Panc1 (cell line): ENCODE measurements around the gene MPPED2. TPM values are rescaled to one million over a fixed set of nuclear protein-coding genes. Genes with fewer than 3 reads are reported as not detected.

ENCODE experiments used
- ATAC-seq: fragments of 200-7000 bp; cut with Tn5 transposase; 2 replicates; pipeline ENCODE4 v1.9.1; 2020; ENCODE audit warnings: mild to moderate bottlenecking, moderate library complexity
- BruUV-seq: library from RNA; stranded (reverse); fragments of 400-500 nt; replicated peaks from 2 replicates; lab custom pipeline; 2021; lab: Mats Ljungman, UMichigan
- CTCF ChIA-PET: fragments of 300-600 bp; sonication (Branson Sonifier 250); formaldehyde crosslinking; loops from one replicate; lab custom pipeline; 2022; ENCODE audit warnings: antibody characterized with exemption; lab: Charles Lee
- POLR2A ChIA-PET: fragments of 300-600 bp; sonication (Branson Sonifier 250); formaldehyde crosslinking; loops from one replicate; lab custom pipeline; 2022; ENCODE audit warnings: antibody characterized with exemption; lab: Charles Lee
- DNase-seq: peaks from one replicate; pipeline ENCODE4 v3.0.0-alpha.2; 2010; ENCODE audit warnings: low read depth, low spot score
- H3K27ac ChIP-seq: 2 replicates; pipeline ENCODE4 v1.5.1; 2011; ENCODE audit warnings: mild to moderate bottlenecking, low read length, inconsistent platforms
- H3K27me3 ChIP-seq: fragments of 200-500 bp; sonication (Bioruptor generic); 2 replicates; pipeline ENCODE4 v1.6.0; 2014; ENCODE audit warnings: low read length, inconsistent platforms; ENCODE audit not compliant: control insufficient read depth, insufficient read depth
- H3K36me3 ChIP-seq: fragments of 200-500 bp; sonication (Bioruptor generic); 2 replicates; pipeline ENCODE4 v1.5.1; 2014; ENCODE audit warnings: inconsistent platforms, mild to moderate bottlenecking, low read length, moderate library complexity; ENCODE audit not compliant: control insufficient read depth, insufficient read depth
- H3K4me1 ChIP-seq: 2 replicates; pipeline ENCODE4 v1.5.1; 2011; ENCODE audit warnings: inconsistent platforms, mild to moderate bottlenecking, low read length, moderate library complexity; ENCODE audit not compliant: control insufficient read depth, insufficient read depth
- H3K4me3 ChIP-seq, 2 experiments: 2 replicates each; pipeline ENCODE4 v1.5.1; 2011 to 2012; ENCODE audit warnings: low read depth in 2 of 2, low read length in 2 of 2, mild to moderate bottlenecking in 2 of 2, inconsistent platforms in 1 of 2, moderate library complexity in 1 of 2
- H3K9me3 ChIP-seq: fragments of 200-500 bp; sonication (Bioruptor generic); 2 replicates; pipeline ENCODE4 v1.5.1; 2014; ENCODE audit warnings: low read depth, mild to moderate bottlenecking, inconsistent platforms, low read length, moderate library complexity; ENCODE audit not compliant: control insufficient read depth, insufficient read depth
- POLR2AphosphoS5 ChIP-seq: IDR thresholded peaks from 2 replicates; pipeline ENCODE4 v1.6.1; 2012; ENCODE audit warnings: mild to moderate bottlenecking, low read depth, low read length, moderate library complexity
- SIN3A ChIP-seq: IDR thresholded peaks from 2 replicates; pipeline ENCODE4 v1.6.1; 2012; ENCODE audit warnings: low read depth, mild to moderate bottlenecking, low read length, moderate library complexity, borderline replicate concordance; ENCODE audit not compliant: insufficient read depth
- TCF7L2 ChIP-seq: IDR thresholded peaks from 2 replicates; pipeline ENCODE4 v1.6.1; 2011; ENCODE audit warnings: mild to moderate bottlenecking, low read depth, low read length, inconsistent platforms
- in situ Hi-C: cut with HindIII; loops from 2 replicates; pipeline ENCODE4 v1.10.0; 2016; ENCODE audit warnings: low sequenced_read_pairs, low pct_unique_long_range_greater_than_20kb
- intact Hi-C: fragments of 100-400 bp; cut with micrococcal nuclease; formaldehyde crosslinking; loops from one replicate; pipeline ENCODE4 v1.10.0; 2022; ENCODE audit not compliant: unreplicated experiment
- total RNA-seq: library from RNA; stranded (reverse); gene quantifications from one replicate; pipeline ENCODE4 v1.2.1, GENCODE V29; 2021; ENCODE audit not compliant: unreplicated experiment
- TF ChIP-seq, protein P1 (sequence below), 2 experiments: IDR thresholded peaks; 2 replicates each; pipeline ENCODE4 v1.6.1; 2011 to 2012; ENCODE audit warnings: low read depth in 2 of 2, control low read depth in 1 of 2, low read length in 1 of 2, mild to moderate bottlenecking in 1 of 2, moderate library complexity in 1 of 2; ENCODE audit not compliant: insufficient read depth in 1 of 2
- TF ChIP-seq, protein P2 (sequence below): fragments of 450-650 bp; IDR thresholded peaks from 2 replicates; pipeline ENCODE4 v1.5.1; 2017; ENCODE audit warnings: mild to moderate bottlenecking

Gene MPPED2
- total RNA-seq, 1 experiment from 2014 or later: not detected

DNA sequence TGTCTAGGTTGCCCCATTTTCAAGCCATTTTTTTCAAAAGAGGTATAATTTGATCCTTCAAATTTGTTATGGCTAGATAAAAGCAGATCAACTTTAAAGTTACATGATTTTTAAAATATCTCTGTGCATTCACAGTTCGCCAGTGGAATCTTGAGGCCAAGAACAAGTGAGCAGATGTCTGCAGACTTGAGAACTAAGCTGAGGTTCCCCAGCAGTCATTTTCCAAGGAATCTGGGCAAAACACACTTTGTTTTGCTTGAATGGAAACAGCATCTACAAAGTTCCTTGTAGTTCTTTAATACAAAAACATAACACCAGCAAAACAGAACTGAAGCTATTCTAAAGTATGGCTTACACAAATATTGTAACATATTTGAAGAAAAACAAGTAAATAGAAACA, 7.7 kb downstream of the MPPED2 start:
- intact Hi-C loops (no loop called here), in situ Hi-C loops (no loop called here)

DNA sequence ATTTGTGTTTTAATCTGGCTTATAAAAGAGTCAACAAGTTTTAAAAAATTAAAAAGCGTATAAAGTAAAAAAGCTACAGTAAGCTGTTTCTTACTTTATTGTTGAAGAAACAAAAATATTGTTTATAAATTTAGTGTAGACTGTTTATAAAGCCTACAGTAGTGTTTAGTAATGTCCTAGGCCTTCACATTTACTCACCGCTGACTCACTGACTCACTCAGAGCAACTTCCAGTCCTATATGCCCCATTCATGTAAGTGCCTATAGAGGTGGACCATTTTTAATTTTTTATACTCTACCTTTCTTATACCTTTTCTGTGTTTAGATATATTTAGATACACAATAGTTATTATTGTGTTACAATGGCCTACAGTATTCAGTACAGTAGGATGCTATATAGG, 12.2 kb downstream of the MPPED2 start:
- in situ Hi-C loops: no loop called here
- no TSS peak for BruUV-seq
- ATAC-seq (no peak), DNase-seq (no peak)
- TF ChIP-seq POLR2AphosphoS5 (no peak), TCF7L2 (no peak), SIN3A (no peak)
- TF ChIP-seq, protein P1, sequence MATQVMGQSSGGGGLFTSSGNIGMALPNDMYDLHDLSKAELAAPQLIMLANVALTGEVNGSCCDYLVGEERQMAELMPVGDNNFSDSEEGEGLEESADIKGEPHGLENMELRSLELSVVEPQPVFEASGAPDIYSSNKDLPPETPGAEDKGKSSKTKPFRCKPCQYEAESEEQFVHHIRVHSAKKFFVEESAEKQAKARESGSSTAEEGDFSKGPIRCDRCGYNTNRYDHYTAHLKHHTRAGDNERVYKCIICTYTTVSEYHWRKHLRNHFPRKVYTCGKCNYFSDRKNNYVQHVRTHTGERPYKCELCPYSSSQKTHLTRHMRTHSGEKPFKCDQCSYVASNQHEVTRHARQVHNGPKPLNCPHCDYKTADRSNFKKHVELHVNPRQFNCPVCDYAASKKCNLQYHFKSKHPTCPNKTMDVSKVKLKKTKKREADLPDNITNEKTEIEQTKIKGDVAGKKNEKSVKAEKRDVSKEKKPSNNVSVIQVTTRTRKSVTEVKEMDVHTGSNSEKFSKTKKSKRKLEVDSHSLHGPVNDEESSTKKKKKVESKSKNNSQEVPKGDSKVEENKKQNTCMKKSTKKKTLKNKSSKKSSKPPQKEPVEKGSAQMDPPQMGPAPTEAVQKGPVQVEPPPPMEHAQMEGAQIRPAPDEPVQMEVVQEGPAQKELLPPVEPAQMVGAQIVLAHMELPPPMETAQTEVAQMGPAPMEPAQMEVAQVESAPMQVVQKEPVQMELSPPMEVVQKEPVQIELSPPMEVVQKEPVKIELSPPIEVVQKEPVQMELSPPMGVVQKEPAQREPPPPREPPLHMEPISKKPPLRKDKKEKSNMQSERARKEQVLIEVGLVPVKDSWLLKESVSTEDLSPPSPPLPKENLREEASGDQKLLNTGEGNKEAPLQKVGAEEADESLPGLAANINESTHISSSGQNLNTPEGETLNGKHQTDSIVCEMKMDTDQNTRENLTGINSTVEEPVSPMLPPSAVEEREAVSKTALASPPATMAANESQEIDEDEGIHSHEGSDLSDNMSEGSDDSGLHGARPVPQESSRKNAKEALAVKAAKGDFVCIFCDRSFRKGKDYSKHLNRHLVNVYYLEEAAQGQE (IDR thresholded peaks at IDR 0.05; ENCODE audit: insufficient read depth in 1 of 2, low read depth in 2 of 2, low read length in 1 of 2): no peak
- TF ChIP-seq, protein P2, sequence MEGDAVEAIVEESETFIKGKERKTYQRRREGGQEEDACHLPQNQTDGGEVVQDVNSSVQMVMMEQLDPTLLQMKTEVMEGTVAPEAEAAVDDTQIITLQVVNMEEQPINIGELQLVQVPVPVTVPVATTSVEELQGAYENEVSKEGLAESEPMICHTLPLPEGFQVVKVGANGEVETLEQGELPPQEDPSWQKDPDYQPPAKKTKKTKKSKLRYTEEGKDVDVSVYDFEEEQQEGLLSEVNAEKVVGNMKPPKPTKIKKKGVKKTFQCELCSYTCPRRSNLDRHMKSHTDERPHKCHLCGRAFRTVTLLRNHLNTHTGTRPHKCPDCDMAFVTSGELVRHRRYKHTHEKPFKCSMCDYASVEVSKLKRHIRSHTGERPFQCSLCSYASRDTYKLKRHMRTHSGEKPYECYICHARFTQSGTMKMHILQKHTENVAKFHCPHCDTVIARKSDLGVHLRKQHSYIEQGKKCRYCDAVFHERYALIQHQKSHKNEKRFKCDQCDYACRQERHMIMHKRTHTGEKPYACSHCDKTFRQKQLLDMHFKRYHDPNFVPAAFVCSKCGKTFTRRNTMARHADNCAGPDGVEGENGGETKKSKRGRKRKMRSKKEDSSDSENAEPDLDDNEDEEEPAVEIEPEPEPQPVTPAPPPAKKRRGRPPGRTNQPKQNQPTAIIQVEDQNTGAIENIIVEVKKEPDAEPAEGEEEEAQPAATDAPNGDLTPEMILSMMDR: no peak
- ChIA-PET CTCF (no interaction called here), POLR2A (no interaction called here)
- no peaks in the 10 kb centered on the region for H3K4me1 ChIP-seq
- no peak overlapping the region for H3K4me3 ChIP-seq
- intact Hi-C loops: no loop called here
- H3K27me3 ChIP-seq: no peaks in the 10 kb centered on the region
- H3K27ac ChIP-seq: no peak overlapping the region
- H3K36me3 ChIP-seq: no peaks in the 10 kb centered on the region
- no peaks in the 10 kb centered on the region for H3K9me3 ChIP-seq

More for the DNA sequence above, 7.7 kb downstream of the MPPED2 start:
- no peak for TF ChIP-seq SIN3A
- TF ChIP-seq, protein P2: no peak
- TF ChIP-seq TCF7L2: no peak
- TF ChIP-seq, protein P1 (IDR thresholded peaks at IDR 0.05; ENCODE audit: insufficient read depth in 1 of 2, low read depth in 2 of 2, low read length in 1 of 2): no peak
- TF ChIP-seq POLR2AphosphoS5: no peak
- no TSS peak for BruUV-seq
- H3K27ac ChIP-seq: no peak overlapping the region
- H3K4me3 ChIP-seq: no peak overlapping the region
- ChIA-PET CTCF (interaction anchor here (0.6 kb wide), 1 partner anchor 121 kb away, joined by 7 read pairs; no protein-coding TSS in a partner anchor), POLR2A (no interaction called here)
- H3K4me1 ChIP-seq: no peaks in the 10 kb centered on the region
- no peaks in the 10 kb centered on the region for H3K9me3 ChIP-seq
- no peaks in the 10 kb centered on the region for H3K36me3 ChIP-seq
- H3K27me3 ChIP-seq: no peaks in the 10 kb centered on the region; the same call in 1 of the 2 replicates
- ATAC-seq: no peak
- no peak for DNase-seq
